ENCODE measurements around the gene ABCA10.

The ABCA10 gene

GRCh38 chr17:69154267-69154666 lies 74.4 kb downstream of the ABCA10 start:
- in situ Hi-C loops (cut with MboI; ENCODE audit: low pct_unique_long_range_greater_than_20kb, low sequenced_read_pairs, unreplicated experiment) = no loop called here
- TF ChIP-seq CTCF (IDR thresholded peaks at IDR 0.05; ENCODE audit: extremely low read depth, insufficient read depth, missing control alignments) = no peak
- no peak for DNase-seq (ENCODE audit: low spot score)

- no peak for DNase-seq (ENCODE audit: low spot score)
- no peak for TF ChIP-seq CTCF (IDR thresholded peaks at IDR 0.05; ENCODE audit: extremely low read depth, insufficient read depth, missing control alignments)
- in situ Hi-C loops (cut with MboI; ENCODE audit: low pct_unique_long_range_greater_than_20kb, low sequenced_read_pairs, unreplicated experiment) = no loop called here
Observed at GRCh38 chr17:69150333-69150732, 78.3 kb downstream of the ABCA10 start.

- TF ChIP-seq CTCF (IDR thresholded peaks at IDR 0.05; ENCODE audit: extremely low read depth, insufficient read depth, missing control alignments) = no peak
- in situ Hi-C loops (cut with MboI; ENCODE audit: low pct_unique_long_range_greater_than_20kb, low sequenced_read_pairs, unreplicated experiment) = no loop called here
- no peak for DNase-seq (ENCODE audit: low spot score)
Observed at GRCh38 chr17:69147460-69147859, 81.2 kb downstream of the ABCA10 start.

GRCh38 chr17:69144331-69145255 lies 84.0 kb downstream of the ABCA10 start:
- DNase-seq (ENCODE audit: low spot score) = no peak
- TF ChIP-seq CTCF (IDR thresholded peaks at IDR 0.05; ENCODE audit: extremely low read depth, insufficient read depth, missing control alignments) = no peak
- in situ Hi-C loops (cut with MboI; ENCODE audit: low pct_unique_long_range_greater_than_20kb, low sequenced_read_pairs, unreplicated experiment) = no loop called here

GRCh38 chr17:69143683-69144231 lies 84.9 kb downstream of the ABCA10 start:
- in situ Hi-C loops (cut with MboI; ENCODE audit: low pct_unique_long_range_greater_than_20kb, low sequenced_read_pairs, unreplicated experiment) = no loop called here
- no peak for TF ChIP-seq CTCF (IDR thresholded peaks at IDR 0.05; ENCODE audit: extremely low read depth, insufficient read depth, missing control alignments)
- DNase-seq (ENCODE audit: low spot score) = no peak

GRCh38 chr17:69143151-69143550 lies 85.5 kb downstream of the ABCA10 start:
- in situ Hi-C loops (cut with MboI; ENCODE audit: low pct_unique_long_range_greater_than_20kb, low sequenced_read_pairs, unreplicated experiment) = no loop called here
- no peak for DNase-seq (ENCODE audit: low spot score)

More at GRCh38 chr17:69143151-69143550, 85.5 kb downstream of the ABCA10 start:
- TF ChIP-seq CTCF (IDR thresholded peaks at IDR 0.05; ENCODE audit: extremely low read depth, insufficient read depth, missing control alignments) = no peak
